ENCODE results near the gene POMGNT1.
A peak's percentile ranks its signal among the peaks of the same experiment; 100 is the strongest.
"Not testable (repeated sequence)": the region's sequence is repeated elsewhere in the genome, so short reads cannot be mapped to it uniquely, and the experiment has no call there.

Gene POMGNT1

GRCh38 chr1:46197964-46198811 lies at the start of gene POMGNT1:
POMGNT1 (minus strand) TSS chr1:46198434; CDS start chr1:46197821, 613 bp downstream.
- peak; percentile 67 for DNase-seq

GRCh38 chr1:46247436-46248121 lies 49.3 kb upstream of the POMGNT1 start, which contains the start of gene RAD54L:
RAD54L (plus strand) TSS chr1:46247763; CDS start chr1:46248406, 643 bp downstream.
- peak; percentile 94 for DNase-seq

- DNase-seq: peak; percentile 29
These were observed 48.6 kb upstream of the POMGNT1 start for GRCh38 chr1:46246548-46247435.

DNA sequence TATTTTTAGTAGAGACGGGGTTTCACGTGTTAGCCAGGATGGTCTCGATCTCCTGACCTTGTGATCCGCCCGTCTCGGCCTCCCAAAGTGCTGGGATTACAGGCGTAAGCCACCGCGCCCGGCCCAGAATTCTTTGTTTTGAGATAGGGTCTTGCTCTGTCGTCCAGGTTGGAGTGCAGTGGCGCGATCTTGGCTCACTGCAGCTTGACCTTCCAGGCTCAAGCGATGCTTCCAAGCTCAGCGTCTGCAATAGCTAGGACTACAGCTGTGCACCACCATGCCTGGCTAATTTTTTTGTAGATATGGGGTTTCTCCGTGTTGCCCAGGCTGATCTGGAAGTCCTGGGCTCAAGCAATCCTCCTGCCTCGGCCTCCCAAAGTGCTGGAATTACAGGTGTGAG lies 47.9 kb upstream of the POMGNT1 start:
- not testable (repeated sequence) for DNase-seq

- no peak for DNase-seq
These were observed 46.6 kb upstream of the POMGNT1 start for GRCh38 chr1:46244656-46245371.

DNA sequence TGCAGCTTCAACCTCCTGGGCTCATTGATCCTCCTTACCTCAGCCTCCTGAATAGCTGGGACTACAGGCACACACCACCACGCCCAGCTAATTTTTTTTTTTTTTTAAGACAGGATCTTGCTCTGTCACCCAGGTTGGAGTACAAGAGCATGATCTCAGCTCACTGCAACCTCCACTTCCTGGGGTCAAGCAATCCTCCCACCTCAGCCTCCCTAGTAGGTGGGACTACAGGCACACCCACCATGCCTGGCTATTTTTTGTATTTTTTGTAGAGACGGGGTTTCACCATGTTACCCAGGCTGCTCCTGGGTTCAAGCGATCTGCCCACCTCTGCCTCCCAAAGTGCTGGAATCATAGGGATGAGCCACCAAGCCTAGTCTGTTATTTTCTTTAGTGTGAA lies 45.6 kb upstream of the POMGNT1 start:
- not testable (repeated sequence) for DNase-seq

DNA sequence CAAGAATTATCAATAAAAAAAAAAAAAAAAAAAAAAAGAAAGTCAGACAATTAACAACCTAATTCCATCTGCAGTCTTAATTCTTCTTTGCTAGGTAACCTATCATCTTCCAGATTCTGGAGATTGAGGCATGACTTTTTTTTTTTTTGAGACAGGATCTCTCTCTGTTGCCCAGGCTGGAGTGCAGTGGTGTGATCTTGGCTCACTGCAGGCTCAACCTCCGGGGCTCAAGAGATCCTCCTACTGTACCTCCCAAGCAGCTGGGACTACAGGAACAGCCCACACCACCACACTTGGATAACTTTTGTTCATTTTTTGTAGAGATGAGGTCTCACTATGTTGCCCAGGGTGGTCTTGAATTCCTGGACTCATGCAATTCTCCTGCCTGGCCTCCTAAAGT lies 44.7 kb upstream of the POMGNT1 start:
- no peak for DNase-seq

DNA sequence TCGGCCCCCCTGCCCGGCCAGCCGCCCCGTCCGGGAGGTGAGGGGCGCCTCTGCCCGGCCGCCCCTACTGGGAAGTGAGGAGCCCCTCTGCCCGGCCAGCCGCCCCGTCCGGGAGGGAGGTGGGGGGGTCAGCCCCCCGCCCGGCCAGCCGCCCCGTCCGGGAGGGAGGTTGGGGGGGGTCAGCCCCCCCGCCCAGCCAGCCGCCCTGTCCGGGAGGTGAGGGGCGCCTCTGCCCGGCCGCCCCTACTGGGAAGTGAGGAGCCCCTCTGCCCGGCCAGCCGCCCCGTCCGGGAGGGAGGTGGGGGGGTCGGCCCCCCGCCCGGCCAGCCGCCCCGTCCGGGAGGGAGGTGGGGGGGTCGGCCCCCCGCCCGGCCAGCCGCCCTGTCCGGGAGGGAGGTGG lies 43.5 kb upstream of the POMGNT1 start:
- not testable (repeated sequence) for DNase-seq

- not testable (repeated sequence) for DNase-seq
These were observed 40.6 kb upstream of the POMGNT1 start for GRCh38 chr1:46238865-46239264.

GRCh38 chr1:46236882-46237281 lies 38.6 kb upstream of the POMGNT1 start:
- no peak for DNase-seq

DNA sequence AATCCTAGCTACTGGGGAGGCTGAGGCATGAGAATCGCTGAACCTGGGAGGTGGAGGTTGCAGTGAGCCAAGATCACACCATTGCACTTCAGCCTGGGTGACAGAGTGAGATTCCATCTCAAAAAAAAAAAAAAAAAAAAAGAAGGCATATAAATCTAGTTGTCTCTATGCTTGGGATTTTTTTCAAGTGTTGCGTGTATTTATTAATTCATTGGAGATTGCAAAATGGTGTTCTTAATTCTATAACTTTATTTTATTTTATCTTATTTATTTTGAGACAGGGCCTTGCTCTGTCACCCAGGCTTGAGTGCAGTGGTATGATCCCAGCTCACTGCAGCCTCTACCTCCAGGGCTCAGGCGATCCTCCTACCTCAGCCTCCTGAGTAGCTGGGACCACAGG lies 33.0 kb upstream of the POMGNT1 start:
- DNase-seq: not testable (repeated sequence)

DNA sequence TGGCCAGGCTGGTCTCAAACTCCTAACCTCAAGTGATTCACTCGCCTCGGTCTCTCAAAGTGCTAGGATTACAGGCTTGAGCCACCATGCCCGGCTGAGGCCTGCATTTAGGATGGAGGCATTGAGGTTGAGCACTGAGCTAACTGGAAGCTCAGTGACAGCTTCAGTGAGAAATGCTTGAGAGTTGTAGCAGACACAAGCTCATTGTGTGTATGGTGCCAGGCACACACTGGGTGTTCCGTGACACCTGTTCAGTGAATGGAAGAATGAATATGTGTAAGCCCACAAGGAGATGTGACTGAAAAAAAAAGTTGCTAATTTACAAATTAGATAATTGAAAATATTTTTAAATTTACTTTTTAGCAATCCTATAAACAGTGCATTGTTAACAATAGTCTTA lies 26.7 kb upstream of the POMGNT1 start:
- DNase-seq: no peak

GRCh38 chr1:46223472-46223943 lies 25.3 kb upstream of the POMGNT1 start:
- DNase-seq: peak; percentile 50

DNA sequence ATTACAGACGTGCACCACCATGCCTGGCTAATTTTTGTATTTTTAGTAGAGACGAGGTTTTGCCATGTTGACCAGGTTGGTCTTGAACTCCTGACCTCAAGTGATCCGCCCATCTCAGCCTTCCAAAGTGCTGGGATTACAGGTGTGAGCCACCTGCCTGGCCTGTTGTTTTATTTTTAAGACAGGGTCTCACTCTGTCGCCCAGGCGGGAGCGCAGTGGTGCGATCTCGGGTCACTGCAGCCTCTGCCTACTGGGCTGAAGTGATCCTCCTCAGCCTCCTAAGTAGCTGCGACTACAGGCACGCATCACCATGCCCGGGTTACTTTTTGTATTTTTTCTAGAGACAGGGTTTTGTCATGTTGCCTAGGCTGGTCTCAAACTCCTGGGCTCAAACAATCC lies 24.8 kb upstream of the POMGNT1 start:
- not testable (repeated sequence) for DNase-seq

- DNase-seq: no peak
These were observed 23.5 kb upstream of the POMGNT1 start for GRCh38 chr1:46221749-46222148.

- DNase-seq: no peak
These were observed 22.6 kb upstream of the POMGNT1 start for GRCh38 chr1:46220808-46221207.

- DNase-seq: no peak
These were observed 21.6 kb upstream of the POMGNT1 start for GRCh38 chr1:46219551-46220520.

GRCh38 chr1:46218443-46218842 lies 20.2 kb upstream of the POMGNT1 start:
- DNase-seq: no peak

- DNase-seq: no peak
These were observed 17.3 kb upstream of the POMGNT1 start for GRCh38 chr1:46215504-46215903.

DNA sequence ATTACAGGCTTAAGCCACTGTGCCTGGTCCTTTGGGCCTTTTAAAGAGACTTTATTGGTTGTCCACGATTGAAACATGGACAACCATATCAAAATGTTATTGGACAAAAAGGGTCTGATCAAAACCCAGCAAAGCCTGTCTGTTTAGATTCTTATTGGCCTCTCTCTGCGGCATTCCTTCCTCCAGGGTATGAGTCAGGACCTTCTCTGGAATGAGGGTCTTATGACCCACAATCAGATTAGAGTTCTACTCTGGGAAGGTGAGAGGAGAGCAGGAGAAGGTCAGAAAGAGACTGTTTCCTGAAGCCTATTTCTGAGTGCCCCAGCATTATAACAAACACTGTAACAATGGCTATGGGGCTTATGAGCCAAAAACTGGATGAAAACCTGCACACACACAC lies 12.8 kb upstream of the POMGNT1 start:
- no peak for DNase-seq

DNA sequence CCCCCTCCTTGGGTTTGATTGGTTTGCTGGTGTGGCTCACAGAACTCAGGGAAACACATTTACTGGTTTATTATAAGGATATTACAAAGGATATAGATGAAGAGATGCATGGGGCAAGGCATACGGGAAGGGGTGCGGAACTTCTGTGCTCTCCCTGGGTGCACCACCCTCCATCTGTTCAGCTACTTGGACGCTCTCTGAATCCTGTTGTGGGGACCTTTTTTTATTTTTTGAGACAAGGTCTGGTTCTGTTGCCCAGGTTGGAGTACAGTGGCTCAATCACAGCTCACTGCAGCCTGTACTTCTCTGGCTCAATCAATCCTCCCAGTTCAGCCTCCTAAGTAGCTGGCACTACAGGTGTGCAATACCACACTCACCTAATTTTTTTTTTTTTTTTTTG lies 12.3 kb upstream of the POMGNT1 start:
- no peak for DNase-seq
